B cell (primary cell): ENCODE results near the gene SHH. TPM values are rescaled to one million over a fixed set of nuclear protein-coding genes. Genes with fewer than 3 reads are reported as not detected.

ENCODE experiments used
- ATAC-seq: fragments of 200-7000 bp; cut with Tn5 transposase; one replicate; pipeline ENCODE4 v1.10.0; 2021; ENCODE audit warnings: low read depth, mild to moderate bottlenecking, moderate number of reproducible peaks, moderate library complexity
- CTCF ChIA-PET: fragments of 350-600 bp; sonication (Branson Sonifier 250); formaldehyde crosslinking; loops from one replicate; lab custom pipeline; 2021; ENCODE audit warnings: antibody characterized with exemption, inconsistent platforms; lab: Charles Lee
- POLR2A ChIA-PET: fragments of 350-600 bp; sonication (Branson Sonifier 250); formaldehyde crosslinking; loops from one replicate; lab custom pipeline; 2021; ENCODE audit warnings: antibody characterized with exemption; lab: Charles Lee
- DNase-seq: peaks from one replicate; pipeline ENCODE4 v3.0.0; 2013
- H2AFZ ChIP-seq: 2 replicates; pipeline ENCODE4 v1.6.1; 2012; ENCODE audit warnings: mild to moderate bottlenecking, low read depth, low read length; ENCODE audit not compliant: insufficient read depth, poor library complexity, severe bottlenecking
- H3K27ac ChIP-seq, 2 donors: 1 replicate in 1 of 2; 2 replicates in 1 of 2; pipeline ENCODE4 v1.5.1; 2012 to 2013; ENCODE audit warnings: low read length in 2 of 2, mild to moderate bottlenecking in 2 of 2, moderate library complexity in 1 of 2
- H3K27me3 ChIP-seq, 4 experiments: fragments of 200-600 bp in 1 of 4; sonication (generic) in 1 of 4; replicated peaks in 1 of 4; 1 replicate in 2 of 4; 2 replicates in 2 of 4; pipeline versions ENCODE4 v1.6.1 to v1.7.0; 2013 to 2016; ENCODE audit warnings: low read length in 3 of 4, mild to moderate bottlenecking in 2 of 4, mixed read lengths in 1 of 4, moderate library complexity in 1 of 4; ENCODE audit not compliant: insufficient read depth in 4 of 4, control insufficient read depth in 3 of 4; ENCODE audit errors: control extremely low read depth in 1 of 4
- H3K36me3 ChIP-seq, 2 experiments: replicated peaks in 1 of 2; 1 replicate in 1 of 2; 2 replicates in 1 of 2; pipeline versions ENCODE4 v1.6.1 to v1.7.1; 2013; ENCODE audit warnings: low read length in 1 of 2; ENCODE audit not compliant: insufficient read depth in 2 of 2, control insufficient read depth in 1 of 2; ENCODE audit errors: control extremely low read depth in 1 of 2, extremely low read depth in 1 of 2
- H3K4me1 ChIP-seq, 2 donors: fragments of 200-600 bp in 1 of 2; sonication (generic) in 1 of 2; 1 replicate in 1 of 2; 2 replicates in 1 of 2; pipeline versions ENCODE4 v1.5.1 to v1.6.1; 2013 to 2017; ENCODE audit warnings: low read length in 2 of 2; ENCODE audit not compliant: control insufficient read depth in 2 of 2, insufficient read depth in 2 of 2
- H3K4me2 ChIP-seq: replicated peaks from 2 replicates; pipeline ENCODE3; 2012; ENCODE audit warnings: mild to moderate bottlenecking, low read depth, low read length; ENCODE audit not compliant: poor library complexity, severe bottlenecking
- H3K4me3 ChIP-seq, 5 experiments: fragments of 200-600 bp in 1 of 5; sonication (generic) in 1 of 5; 1 replicate in 3 of 5; 2 replicates in 2 of 5; pipeline versions ENCODE4 v1.5.1 to v1.7.0; 2011 to 2016; ENCODE audit warnings: low read length in 4 of 5, mild to moderate bottlenecking in 4 of 5, low read depth in 2 of 5, control low read depth in 1 of 5, moderate library complexity in 1 of 5; ENCODE audit not compliant: insufficient read depth in 1 of 5; ENCODE audit errors: control extremely low read depth in 1 of 5, extremely low read depth in 1 of 5
- H3K79me2 ChIP-seq: fragments of 200-600 bp; sonication (generic); one replicate; pipeline ENCODE4 v1.6.0; 2016; ENCODE audit warnings: low read length; ENCODE audit not compliant: control insufficient read depth, insufficient read depth
- H3K9ac ChIP-seq: fragments of 200-600 bp; sonication (generic); 2 replicates; pipeline ENCODE4 v1.6.1; 2017; ENCODE audit warnings: mild to moderate bottlenecking, low read length, moderate library complexity
- H3K9me3 ChIP-seq, 3 donors: one replicate each; pipeline versions ENCODE4 v1.6.1 to v1.7.1; 2013; ENCODE audit warnings: low read length in 2 of 3; ENCODE audit not compliant: control insufficient read depth in 2 of 3, insufficient read depth in 1 of 3; ENCODE audit errors: control extremely low read depth in 1 of 3
- H4K20me1 ChIP-seq: 2 replicates; pipeline ENCODE4 v1.6.0; 2012; ENCODE audit warnings: mild to moderate bottlenecking, low read length; ENCODE audit not compliant: insufficient read depth, control insufficient read depth, poor library complexity, severe bottlenecking
- H3K27ac Mint-ChIP-seq: one replicate; pipeline ENCODE4 v1.8.0; 2021; ENCODE audit warnings: mixed read lengths
- H3K27me3 Mint-ChIP-seq: one replicate; pipeline ENCODE4 v1.8.0; 2021; ENCODE audit warnings: mixed read lengths
- H3K4me1 Mint-ChIP-seq: one replicate; pipeline ENCODE4 v1.8.0; 2021; ENCODE audit warnings: mixed read lengths
- H3K4me3 Mint-ChIP-seq: one replicate; pipeline ENCODE4 v1.8.0; 2021; ENCODE audit warnings: mixed read lengths
- H3K9me3 Mint-ChIP-seq: one replicate; pipeline ENCODE4 v1.8.0; 2022; ENCODE audit warnings: mixed read lengths; ENCODE audit not compliant: insufficient read depth
- CTCF ChIP-seq: fragments of 200-600 bp; IDR thresholded peaks from one replicate; pipeline ENCODE4 v1.8.0; 2022; ENCODE audit warnings: antibody characterized with exemption, mild to moderate bottlenecking
- EZH2 ChIP-seq: IDR thresholded peaks from 2 replicates; pipeline ENCODE4 v1.6.1; 2012; ENCODE audit warnings: borderline replicate concordance, low read depth, mild to moderate bottlenecking, moderate library complexity, low read length; ENCODE audit not compliant: insufficient read depth, poor library complexity, severe bottlenecking
- WGBS: methylation state at CpG from one replicate; pipeline ENCODE4 v1.1.5; 2013; ENCODE audit warnings: missing lambda C conversion rate; ENCODE audit not compliant: insufficient coverage; 5-methylcytosine and 5-hydroxymethylcytosine counted together
- intact Hi-C: fragments of 100-400 bp; cut with micrococcal nuclease; formaldehyde crosslinking; loops from one replicate; pipeline ENCODE4 v1.10.0; 2022
- polyA plus RNA-seq: library from polyadenylated mRNA; depleted of rRNA; stranded (reverse); fragments of >200 nt; gene quantifications from 2 replicates; pipeline ENCODE4 v1.2.3, GENCODE V29; 2012
- total RNA-seq, 2 donors: library from RNA; stranded (reverse); fragments of 120-200 nt in 1 of 2; gene quantifications; 1 replicate in 1 of 2; 2 replicates in 1 of 2; pipeline versions ENCODE4 v1.2.3 to v1.2.4, GENCODE V29; 2013 to 2022

SHH gene
- total and polyA plus RNA-seq, 2 donors (not counting 1 experiment from before 2014, with no cell fraction given) = not detected

DNA sequence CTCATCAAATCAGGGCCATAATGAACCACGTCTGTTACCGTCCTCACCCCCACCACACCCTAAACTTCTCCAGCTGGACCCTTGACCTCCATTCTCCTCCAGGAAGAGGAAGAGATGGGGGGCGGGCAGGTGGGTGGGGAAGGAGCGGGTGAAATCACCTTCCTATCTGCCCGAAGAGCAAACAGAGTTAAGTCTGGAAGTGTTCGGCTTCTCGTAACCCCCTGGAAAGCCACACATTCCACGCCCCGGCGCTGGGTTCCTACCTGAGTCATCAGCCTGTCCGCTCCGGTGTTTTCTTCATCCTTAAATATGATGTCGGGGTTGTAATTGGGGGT, 736 bp downstream of the SHH start:
- Histone ChIP-seq H3K9ac (no peak overlapping the region), H3K4me2 (no peak overlapping the region), H3K36me3 (no peaks in the 10 kb centered on the region), H3K4me3 (no peak overlapping the region), H3K9me3 (peaks cover 0 to 21% (median 0%) of the 10 kb centered on the region in 3 donors), H3K79me2 (no peaks in the 10 kb centered on the region), H2AFZ (no peak overlapping the region), H3K4me1 (peaks cover 24 to 40% of the 10 kb centered on the region in 2 donors), H3K27ac (no peak overlapping the region), H4K20me1 (no peaks in the 10 kb centered on the region), H3K27me3 (peaks cover 0 to 79% (median 40%) of the 10 kb centered on the region in 4 experiments)
- ChIA-PET CTCF (interaction anchor here (1.5 kb wide), 1 partner anchor 45 kb away, joined by 3 read pairs; no protein-coding TSS in a partner anchor), POLR2A (no interaction called here)
- TF ChIP-seq EZH2 (no peak), CTCF (no peak)
- peak overlapping the region; percentile 67 for H3K4me3 Mint-ChIP-seq
- no peak for DNase-seq
- H3K27me3 Mint-ChIP-seq = peaks cover 64% of the 10 kb centered on the region
- ATAC-seq = no peak
- intact Hi-C loops = no loop called here
- H3K27ac Mint-ChIP-seq = no peak overlapping the region
- no peaks in the 10 kb centered on the region for H3K9me3 Mint-ChIP-seq
- peaks cover 34% of the 10 kb centered on the region for H3K4me1 Mint-ChIP-seq
- WGBS = 3% methylated on average over 7 of the region's 13 CpGs

DNA sequence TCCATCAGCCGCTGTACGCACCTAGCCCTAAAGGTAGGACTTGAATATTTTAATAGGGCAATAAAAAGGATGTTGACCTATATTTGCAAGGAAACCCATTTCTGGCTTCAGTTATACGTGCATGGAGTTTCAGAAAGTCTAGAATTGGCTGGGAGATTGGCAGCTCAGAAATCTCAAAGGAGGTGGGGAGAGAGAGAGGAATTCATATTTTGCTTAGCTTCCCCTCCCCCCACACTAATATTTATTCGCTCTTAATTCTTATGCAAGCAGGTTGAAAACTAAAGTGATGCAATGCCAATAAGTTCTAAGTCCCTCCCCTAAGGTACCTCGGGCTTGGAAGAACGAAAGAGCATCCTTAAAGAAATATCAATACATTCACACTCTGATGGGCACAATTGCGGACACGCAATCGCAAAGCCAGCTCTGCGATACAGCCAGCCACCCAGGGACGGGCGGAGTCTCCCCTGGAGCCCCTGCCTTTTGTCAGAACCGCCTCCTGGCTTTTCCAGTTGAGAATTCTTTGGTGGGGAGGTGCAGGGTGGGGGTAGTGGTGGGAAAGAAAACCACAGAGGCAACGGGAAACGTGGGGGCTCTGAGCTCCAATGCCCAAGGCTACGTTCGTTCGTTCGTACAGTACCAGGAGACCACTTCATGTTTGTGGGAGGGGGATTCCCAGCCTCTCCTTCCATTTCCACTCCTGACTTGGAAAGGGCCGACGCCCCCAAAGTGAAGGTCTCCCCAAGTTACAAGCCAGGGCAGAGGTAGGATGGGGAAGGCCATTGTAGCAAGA, 1.3 kb downstream of the SHH start:
- TF ChIP-seq CTCF (no peak), EZH2 (no peak)
- 6% methylated on average over 11 of the region's 21 CpGs for WGBS
- intact Hi-C loops = no loop called here
- Histone ChIP-seq H3K27ac (no peak overlapping the region), H3K4me1 (peaks cover 30 to 46% of the 10 kb centered on the region in 2 donors), H2AFZ (no peak overlapping the region), H3K79me2 (no peaks in the 10 kb centered on the region), H3K36me3 (no peaks in the 10 kb centered on the region), H3K27me3 (peaks cover 0 to 83% (median 43%) of the 10 kb centered on the region in 4 experiments), H3K9ac (no peak overlapping the region), H3K4me3 (no peak overlapping the region), H3K4me2 (no peak overlapping the region), H4K20me1 (no peaks in the 10 kb centered on the region), H3K9me3 (peaks cover 0 to 26% (median 0%) of the 10 kb centered on the region in 3 donors)
- CTCF ChIA-PET = interaction anchor here (1.5 kb wide), 1 partner anchor 44 kb away, joined by 3 read pairs; no protein-coding TSS in a partner anchor
- H3K27ac Mint-ChIP-seq = no peak overlapping the region
- POLR2A ChIA-PET = no interaction called here
- no peak overlapping the region for H3K4me3 Mint-ChIP-seq
- DNase-seq = no peak
- H3K9me3 Mint-ChIP-seq = no peaks in the 10 kb centered on the region
- H3K27me3 Mint-ChIP-seq = peaks cover 67% of the 10 kb centered on the region
- H3K4me1 Mint-ChIP-seq = peaks cover 38% of the 10 kb centered on the region
- ATAC-seq = no peak
